PC-3 (cell line): ENCODE results near the gene UBE2D2. TPM values are rescaled to one million over a fixed set of nuclear protein-coding genes. Genes with fewer than 3 reads are reported as not detected.
"Not testable (repeated sequence)": the region's sequence is repeated elsewhere in the genome, so short reads cannot be mapped to it uniquely, and the experiment has no call there.

Experiments
- ATAC-seq: fragments of 200-7000 bp; cut with Tn5 transposase; 2 replicates; pipeline ENCODE4 v1.9.1; 2020; ENCODE audit warnings: mild to moderate bottlenecking, moderate library complexity
- BruUV-seq: library from RNA; stranded (reverse); fragments of 400-500 nt; replicated peaks from 2 replicates; lab custom pipeline; 2021; lab: Mats Ljungman, UMichigan
- CTCF ChIA-PET: fragments of 300-600 bp; sonication (Branson Sonifier 250); formaldehyde crosslinking; loops from one replicate; lab custom pipeline; 2022; ENCODE audit warnings: antibody characterized with exemption; lab: Charles Lee
- POLR2A ChIA-PET: fragments of 300-600 bp; sonication (Branson Sonifier 250); formaldehyde crosslinking; loops from one replicate; lab custom pipeline; 2022; ENCODE audit warnings: antibody characterized with exemption; ENCODE audit not compliant: unreplicated experiment; lab: Charles Lee
- DNase-seq: peaks from one replicate; pipeline ENCODE4 v3.0.0-alpha.2; 2015
- H2AFZ ChIP-seq: fragments of 300-600 bp; sonication (generic); 2 replicates; pipeline ENCODE4 v1.6.0; 2016; ENCODE audit warnings: antibody characterized with exemption, low read length
- H3F3A ChIP-seq: fragments of 300-600 bp; sonication (generic); one replicate; pipeline ENCODE4 v1.6.0; 2017; ENCODE audit warnings: antibody characterized with exemption, low read length, control low read depth, mild to moderate bottlenecking; ENCODE audit not compliant: unreplicated experiment
- H3K27ac ChIP-seq: fragments of 300-600 bp; sonication (generic); 2 replicates; pipeline ENCODE4 v1.5.1; 2016; ENCODE audit warnings: mild to moderate bottlenecking, low read length
- H3K27me3 ChIP-seq: fragments of 300-600 bp; sonication (generic); 2 replicates; pipeline ENCODE4 v1.6.1; 2016; ENCODE audit warnings: low read length, mixed read lengths
- H3K36me3 ChIP-seq: fragments of 300-600 bp; sonication (generic); 2 replicates; pipeline ENCODE4 v1.6.1; 2016; ENCODE audit warnings: low read depth, mixed run types, low read length, mixed read lengths
- H3K4me1 ChIP-seq: fragments of 300-600 bp; sonication (generic); 2 replicates; pipeline ENCODE4 v1.5.1; 2016; ENCODE audit warnings: low read length; ENCODE audit not compliant: insufficient read depth
- H3K4me2 ChIP-seq: fragments of 300-600 bp; sonication (generic); 2 replicates; pipeline ENCODE4 v1.6.0; 2016; ENCODE audit warnings: low read length
- H3K4me3 ChIP-seq: fragments of 300-600 bp; sonication (generic); 2 replicates; pipeline ENCODE4 v1.5.1; 2016; ENCODE audit warnings: mild to moderate bottlenecking, low read length, mixed read lengths
- H3K79me2 ChIP-seq: fragments of 300-600 bp; sonication (generic); 2 replicates; pipeline ENCODE4 v1.6.1; 2017; ENCODE audit warnings: low read length, mixed read lengths
- H3K9ac ChIP-seq: fragments of 300-600 bp; sonication (generic); 2 replicates; pipeline ENCODE4 v1.6.0; 2016; ENCODE audit warnings: mild to moderate bottlenecking, low read length
- H3K9me2 ChIP-seq: fragments of 300-600 bp; sonication (generic); replicated peaks from 2 replicates; pipeline ENCODE4 v1.6.1; 2016; ENCODE audit warnings: mixed run types, low read length, mixed read lengths
- H3K9me3 ChIP-seq: fragments of 300-600 bp; sonication (generic); 2 replicates; pipeline ENCODE4 v1.6.1; 2016; ENCODE audit warnings: low read length, mixed read lengths
- H4K20me1 ChIP-seq: fragments of 300-600 bp; sonication (generic); 2 replicates; pipeline ENCODE4 v1.6.1; 2016; ENCODE audit warnings: low read length, mixed read lengths
- EZH2 ChIP-seq: fragments of 300-600 bp; sonication (generic); IDR thresholded peaks from one replicate; pipeline ENCODE4 v1.6.1; 2017; ENCODE audit warnings: antibody characterized with exemption, mild to moderate bottlenecking, low read length; ENCODE audit not compliant: unreplicated experiment
- EZH2phosphoT487 ChIP-seq: fragments of 300-600 bp; sonication (generic); IDR thresholded peaks from 2 replicates; pipeline ENCODE4 v1.6.1; 2018; ENCODE audit warnings: mild to moderate bottlenecking, antibody characterized with exemption, low read length, borderline replicate concordance
- intact Hi-C: fragments of 100-400 bp; cut with micrococcal nuclease; formaldehyde crosslinking; loops from 2 replicates; pipeline ENCODE4 v1.9.0; 2023
- total RNA-seq: library from RNA; depleted of rRNA; stranded (reverse); fragments of >200 nt; gene quantifications from 2 replicates; pipeline ENCODE4 v1.2.3, GENCODE V29; 2014
- TF ChIP-seq, protein P1 (sequence below): fragments of 300-600 bp; sonication (generic); conservative IDR thresholded peaks from 2 replicates; pipeline ENCODE4 v1.5.1; 2017; ENCODE audit warnings: antibody characterized with exemption, low read depth, mild to moderate bottlenecking, low read length

The UBE2D2 gene
- total RNA-seq, 1 experiment from 2014 or later: 98.7 TPM

DNA sequence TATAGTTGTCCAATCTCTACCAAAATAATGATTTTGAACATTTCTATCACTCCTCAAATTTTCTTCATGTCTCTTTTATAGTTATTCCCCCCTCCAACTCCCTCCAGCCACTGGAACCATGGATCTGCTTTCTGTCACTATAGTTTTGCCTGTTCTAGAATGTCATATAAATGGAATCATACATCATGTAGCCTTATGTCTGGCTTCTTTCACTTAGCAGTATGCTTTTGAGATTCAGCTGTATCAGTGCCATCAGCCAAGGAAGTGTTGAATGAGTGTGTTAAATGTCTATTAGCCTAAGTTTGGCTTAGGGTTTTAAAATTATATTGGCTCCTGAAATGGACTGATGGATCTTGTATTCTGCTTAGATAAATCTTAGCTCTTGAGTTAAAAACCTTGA lies 36.0 kb downstream of the UBE2D2 start:
- ChIA-PET POLR2A (no interaction called here), CTCF (no interaction called here)
- Histone ChIP-seq H3K4me3 (no peak overlapping the region), H3F3A (peaks cover 3% of the 10 kb centered on the region), H3K27ac (no peak overlapping the region), H3K79me2 (peaks cover 79% of the 10 kb centered on the region), H4K20me1 (peaks cover 16% of the 10 kb centered on the region; the same call in 1 of the 2 replicates), H3K9me2 (no peaks in the 10 kb centered on the region), H3K9ac (no peak overlapping the region), H3K36me3 (peaks cover 6% of the 10 kb centered on the region), H3K9me3 (no peaks in the 10 kb centered on the region), H3K4me1 (peaks cover 25% of the 10 kb centered on the region), H2AFZ (no peak overlapping the region), H3K4me2 (no peak overlapping the region), H3K27me3 (no peaks in the 10 kb centered on the region)
- BruUV-seq: no TSS peak
- no peak for ATAC-seq
- intact Hi-C loops: no loop called here
- TF ChIP-seq, protein P1, sequence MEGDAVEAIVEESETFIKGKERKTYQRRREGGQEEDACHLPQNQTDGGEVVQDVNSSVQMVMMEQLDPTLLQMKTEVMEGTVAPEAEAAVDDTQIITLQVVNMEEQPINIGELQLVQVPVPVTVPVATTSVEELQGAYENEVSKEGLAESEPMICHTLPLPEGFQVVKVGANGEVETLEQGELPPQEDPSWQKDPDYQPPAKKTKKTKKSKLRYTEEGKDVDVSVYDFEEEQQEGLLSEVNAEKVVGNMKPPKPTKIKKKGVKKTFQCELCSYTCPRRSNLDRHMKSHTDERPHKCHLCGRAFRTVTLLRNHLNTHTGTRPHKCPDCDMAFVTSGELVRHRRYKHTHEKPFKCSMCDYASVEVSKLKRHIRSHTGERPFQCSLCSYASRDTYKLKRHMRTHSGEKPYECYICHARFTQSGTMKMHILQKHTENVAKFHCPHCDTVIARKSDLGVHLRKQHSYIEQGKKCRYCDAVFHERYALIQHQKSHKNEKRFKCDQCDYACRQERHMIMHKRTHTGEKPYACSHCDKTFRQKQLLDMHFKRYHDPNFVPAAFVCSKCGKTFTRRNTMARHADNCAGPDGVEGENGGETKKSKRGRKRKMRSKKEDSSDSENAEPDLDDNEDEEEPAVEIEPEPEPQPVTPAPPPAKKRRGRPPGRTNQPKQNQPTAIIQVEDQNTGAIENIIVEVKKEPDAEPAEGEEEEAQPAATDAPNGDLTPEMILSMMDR: no peak
- TF ChIP-seq EZH2 (no peak), EZH2phosphoT487 (no peak)
- DNase-seq: no peak

DNA sequence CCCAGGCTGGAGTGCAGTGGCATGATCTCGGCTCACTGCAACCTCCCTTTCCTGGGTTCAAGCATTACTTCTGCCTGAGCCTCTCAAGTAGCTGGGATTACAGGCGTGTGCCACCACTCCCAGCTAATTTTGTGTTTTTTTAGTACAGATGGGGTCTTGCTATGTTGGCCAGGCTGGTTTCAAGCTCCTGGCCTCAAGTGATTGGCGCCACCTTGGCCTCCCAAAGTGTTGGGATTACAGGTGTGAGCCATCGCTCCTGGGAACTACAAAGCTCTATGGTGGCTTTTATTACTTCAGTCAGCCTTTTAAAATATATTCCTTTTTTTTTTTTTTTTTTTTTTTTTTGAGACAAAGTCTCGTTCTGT lies 37.4 kb downstream of the UBE2D2 start:
- intact Hi-C loops, H3K4me2 ChIP-seq, H3K9me3 ChIP-seq, H2AFZ ChIP-seq, H3K9me2 ChIP-seq, DNase-seq, H3K4me3 ChIP-seq, CTCF ChIA-PET, H3K9ac ChIP-seq, POLR2A ChIA-PET, ATAC-seq, H3K27ac ChIP-seq, H3K27me3 ChIP-seq, BruUV-seq, H3F3A ChIP-seq: not testable (repeated sequence)
- peaks cover 23% of the 10 kb centered on the region for H3K4me1 ChIP-seq
- H3K79me2 ChIP-seq: peaks cover 73% of the 10 kb centered on the region
- H4K20me1 ChIP-seq: peaks cover 16% of the 10 kb centered on the region; the same call in 1 of the 2 replicates
- H3K36me3 ChIP-seq: peaks cover 15% of the 10 kb centered on the region

DNA sequence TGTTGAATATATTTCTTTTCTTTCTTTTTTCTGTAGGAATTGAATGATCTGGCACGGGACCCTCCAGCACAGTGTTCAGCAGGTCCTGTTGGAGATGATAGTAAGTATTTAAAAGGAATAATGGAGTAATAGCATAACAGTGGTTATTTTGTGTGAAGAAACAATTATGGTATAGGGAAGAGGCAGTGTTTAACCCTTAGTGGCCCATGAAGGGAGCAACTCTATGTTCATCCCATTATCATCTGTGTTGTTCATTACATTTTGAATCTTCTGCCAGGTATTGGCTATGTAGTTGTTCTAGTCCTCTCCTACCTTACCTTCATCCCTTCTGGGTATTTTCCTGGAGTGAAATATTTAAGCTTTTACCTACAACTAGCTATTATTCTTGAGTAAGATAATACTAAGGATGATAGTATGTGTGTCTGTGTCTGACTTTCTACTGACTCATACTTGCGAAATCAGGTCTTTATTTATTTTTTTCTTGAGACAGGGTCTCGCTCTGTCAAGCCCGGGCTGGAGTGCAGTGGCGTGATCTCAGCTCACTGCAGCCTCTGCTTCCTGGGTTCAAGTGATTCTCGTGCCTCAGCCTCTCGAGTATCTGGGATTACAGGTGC lies 39.3 kb downstream of the UBE2D2 start:
- Histone ChIP-seq H3K4me2 (peak overlapping the region; percentile 5; the same call in 1 of the 2 replicates), H3K9me3 (no peaks in the 10 kb centered on the region), H3K27ac (no peak overlapping the region), H3K4me1 (peaks cover 14% of the 10 kb centered on the region), H2AFZ (no peak overlapping the region), H3K27me3 (no peaks in the 10 kb centered on the region), H3K9ac (no peak overlapping the region), H3K36me3 (peaks cover 17% of the 10 kb centered on the region), H4K20me1 (peaks cover 12% of the 10 kb centered on the region; the same call in 1 of the 2 replicates), H3F3A (no peaks in the 10 kb centered on the region), H3K9me2 (no peaks in the 10 kb centered on the region), H3K4me3 (no peak overlapping the region), H3K79me2 (peaks cover 60% of the 10 kb centered on the region)
- DNase-seq (peak; percentile 62), ATAC-seq (peak; percentile 56)
- intact Hi-C loops: no loop called here
- TF ChIP-seq, protein P1: no peak
- TF ChIP-seq EZH2phosphoT487: no peak
- no peak for TF ChIP-seq EZH2
- BruUV-seq: no TSS peak
- CTCF ChIA-PET: no interaction called here
- POLR2A ChIA-PET: no interaction called here
